DMS53 (cell line): ENCODE results near the gene FOXM1.

Experiments
- DNase-seq: peaks from one replicate; lab custom pipeline; 2025; lab: John Stamatoyannopoulos, UW

Gene FOXM1

GRCh38 chr12:2877047-2877952 is at the start of gene FOXM1, which contains the start of gene RHNO1:
TSS of gene FOXM1 (minus strand) at chr12:2877174. CDS start at chr12:2874478, 2,696 bp downstream.
TSS of gene RHNO1 (plus strand) at chr12:2877223. CDS start at chr12:2885367, 8,144 bp downstream.
- peak; percentile 98 for DNase-seq

- no peak for DNase-seq
These were observed 48.5 kb upstream of the FOXM1 start for GRCh38 chr12:2925322-2925995.

- no peak for DNase-seq
These were observed 47.0 kb upstream of the FOXM1 start for GRCh38 chr12:2924019-2924418.

GRCh38 chr12:2923057-2923456 is 46.1 kb upstream of the FOXM1 start:
- DNase-seq = no peak

GRCh38 chr12:2922329-2922728 is 45.4 kb upstream of the FOXM1 start:
- no peak for DNase-seq

GRCh38 chr12:2919249-2919648 is 42.3 kb upstream of the FOXM1 start:
- DNase-seq = no peak

GRCh38 chr12:2912216-2912575 is 35.2 kb upstream of the FOXM1 start:
- DNase-seq = no peak

- DNase-seq = no peak
These were observed 27.3 kb upstream of the FOXM1 start for GRCh38 chr12:2904260-2904659.

GRCh38 chr12:2902272-2902880 is 25.4 kb upstream of the FOXM1 start:
- no peak for DNase-seq

- DNase-seq = no peak
These were observed 23.7 kb upstream of the FOXM1 start for GRCh38 chr12:2900642-2901041.

- DNase-seq = no peak
These were observed 20.4 kb upstream of the FOXM1 start for GRCh38 chr12:2897418-2897817.

- DNase-seq = peak; percentile 32
These were observed 18.5 kb upstream of the FOXM1 start for GRCh38 chr12:2895511-2895910.

GRCh38 chr12:2895051-2895451 is 18.1 kb upstream of the FOXM1 start:
- no peak for DNase-seq

GRCh38 chr12:2893007-2893406 is 16.0 kb upstream of the FOXM1 start:
- DNase-seq = no peak

GRCh38 chr12:2892246-2892645 is 15.3 kb upstream of the FOXM1 start:
- DNase-seq = no peak

GRCh38 chr12:2891240-2892053 is 14.5 kb upstream of the FOXM1 start:
- DNase-seq = peak; percentile 88

- DNase-seq = peak; percentile 100
These were observed 13.6 kb upstream of the FOXM1 start, which contains the start of gene TULP3 for GRCh38 chr12:2890388-2891239. TSS of gene TULP3 (plus strand) at chr12:2890891. CDS start at chr12:2890948, 57 bp downstream.

- no peak for DNase-seq
These were observed 13.0 kb upstream of the FOXM1 start for GRCh38 chr12:2890001-2890387.

- no peak for DNase-seq
These were observed 9.9 kb upstream of the FOXM1 start for GRCh38 chr12:2886768-2887450.

GRCh38 chr12:2884810-2885209 is 7.8 kb upstream of the FOXM1 start:
- peak; percentile 46 for DNase-seq
